GM18511 (cell line): ENCODE data around the gene CRELD2.
"Not testable (repeated sequence)": the region's sequence is repeated elsewhere in the genome, so short reads cannot be mapped to it uniquely, and the experiment has no call there.

Experiments used
- ATAC-seq: cut with Tn5 transposase; IDR thresholded peaks from one replicate; pipeline ENCODE4 v1.9.1; 2021; ENCODE audit warnings: mild to moderate bottlenecking, moderate library complexity; ENCODE audit not compliant: unreplicated experiment

CRELD2 gene

GRCh38 chr22:49943405-49943765, 25.0 kb downstream of the CRELD2 start:
- no peak for ATAC-seq

GRCh38 chr22:49943771-49944398, 25.5 kb downstream of the CRELD2 start:
- no peak for ATAC-seq

- no peak for ATAC-seq
Measured at GRCh38 chr22:49944399-49944891, 26.0 kb downstream of the CRELD2 start.

GRCh38 chr22:49945042-49945794, 26.8 kb downstream of the CRELD2 start:
- ATAC-seq: not testable (repeated sequence)

- ATAC-seq: no peak
Measured at GRCh38 chr22:49946612-49947295, 28.3 kb downstream of the CRELD2 start.

GRCh38 chr22:49947296-49947622, 28.8 kb downstream of the CRELD2 start:
- ATAC-seq: no peak

- no peak for ATAC-seq
Measured at GRCh38 chr22:49948116-49948957, 29.9 kb downstream of the CRELD2 start.

GRCh38 chr22:49948958-49949913, 30.8 kb downstream of the CRELD2 start:
- ATAC-seq: no peak

- ATAC-seq: no peak
Measured at GRCh38 chr22:49949914-49950292, 31.5 kb downstream of the CRELD2 start.

- no peak for ATAC-seq
Measured at GRCh38 chr22:49950396-49950994, 32.1 kb downstream of the CRELD2 start.

GRCh38 chr22:49951000-49951677, 32.7 kb downstream of the CRELD2 start:
- no peak for ATAC-seq

- no peak for ATAC-seq
Measured at GRCh38 chr22:49951678-49951985, 33.2 kb downstream of the CRELD2 start.

GRCh38 chr22:49951986-49952896, 33.8 kb downstream of the CRELD2 start:
- no peak for ATAC-seq

- no peak for ATAC-seq
Measured at GRCh38 chr22:49953027-49953679, 34.7 kb downstream of the CRELD2 start.

- ATAC-seq: no peak
Measured at GRCh38 chr22:49953680-49954344, 35.4 kb downstream of the CRELD2 start.

GRCh38 chr22:49954354-49954753, 35.9 kb downstream of the CRELD2 start:
- ATAC-seq: no peak

GRCh38 chr22:49954991-49955580, 36.7 kb downstream of the CRELD2 start:
- no peak for ATAC-seq
